ENCODE results near the gene FHIP2A.
A peak's percentile ranks its signal among the peaks of the same experiment; 100 is the strongest.
"Not testable (repeated sequence)": the region's sequence is repeated elsewhere in the genome, so short reads cannot be mapped to it uniquely, and the experiment has no call there.

Gene FHIP2A

DNA sequence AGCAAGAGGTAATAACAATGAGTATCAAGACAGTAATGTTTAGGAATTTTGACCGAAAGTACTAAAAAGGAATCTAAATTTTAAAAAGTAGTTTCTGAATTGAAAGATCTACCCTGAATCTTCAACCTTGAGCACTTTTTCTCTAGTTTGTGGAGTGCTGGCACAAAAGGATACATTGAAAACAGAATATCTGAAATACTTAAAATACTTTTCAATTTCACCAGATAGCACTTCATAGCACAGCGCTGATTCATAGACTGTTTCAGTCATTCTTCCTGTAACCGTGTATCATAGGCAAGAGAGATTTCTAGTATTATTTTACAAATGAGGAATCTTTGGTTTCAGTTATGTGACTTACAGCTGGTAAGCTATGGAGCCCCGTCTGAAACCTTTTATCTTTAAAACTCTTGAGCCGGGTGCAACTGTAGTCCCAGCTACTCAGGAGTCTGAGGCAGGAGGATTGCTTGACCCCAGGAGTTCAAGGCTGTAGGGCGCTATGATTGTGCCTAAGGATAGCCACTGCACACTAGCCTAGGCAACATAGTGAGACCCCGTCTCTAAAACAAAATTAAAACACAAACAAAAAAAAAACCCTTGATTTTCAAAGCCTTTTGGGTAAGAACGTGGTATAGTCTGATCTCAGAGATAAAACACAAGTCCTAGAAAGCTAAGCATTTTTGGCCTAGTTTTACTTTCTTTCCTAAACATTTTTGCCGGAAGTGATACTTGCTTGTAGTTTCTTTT, 35.1 kb downstream of the FHIP2A start:
- DNase-seq (ENCODE audit: low spot score), result peak; percentile 88

DNA sequence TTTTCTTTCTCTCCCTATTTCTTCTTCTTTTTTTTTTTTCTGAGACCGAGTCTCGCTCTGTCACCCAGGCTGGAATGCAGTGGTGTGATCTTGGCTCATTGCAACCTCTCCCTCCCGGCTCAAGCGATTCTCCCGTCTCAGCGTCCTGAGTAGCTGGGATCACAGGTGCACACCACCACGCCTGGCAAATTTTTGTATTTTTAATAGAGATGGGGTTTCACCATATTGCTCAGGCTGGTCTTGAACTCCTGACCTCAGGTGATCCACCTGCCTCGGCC, 35.6 kb downstream of the FHIP2A start:
- DNase-seq (ENCODE audit: low spot score), result not testable (repeated sequence)

- no peak for DNase-seq (ENCODE audit: low spot score)
Measured at GRCh38 chr10:114857922-114858629, 36.5 kb downstream of the FHIP2A start.

DNA sequence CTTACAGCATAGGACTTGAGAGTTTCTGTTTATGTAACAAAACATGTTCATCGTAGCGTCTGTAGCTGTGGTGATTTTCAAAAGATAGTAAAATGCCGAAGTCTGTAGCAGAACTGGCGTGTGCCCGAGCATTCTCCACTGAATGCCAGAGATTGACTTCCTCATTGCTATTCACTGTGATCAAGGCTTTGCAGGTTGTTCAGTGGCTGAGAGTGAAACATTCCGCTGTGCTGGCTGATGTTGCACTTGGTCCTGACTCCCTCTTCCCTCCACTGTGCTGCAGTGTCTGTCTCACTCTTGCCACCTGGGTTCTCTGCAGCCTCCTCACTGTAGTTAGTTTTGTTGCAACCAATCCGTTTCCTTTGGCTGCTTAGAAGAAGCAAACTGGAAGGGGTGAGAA, 37.6 kb downstream of the FHIP2A start:
- peak; percentile 24 for DNase-seq (ENCODE audit: low spot score)

DNA sequence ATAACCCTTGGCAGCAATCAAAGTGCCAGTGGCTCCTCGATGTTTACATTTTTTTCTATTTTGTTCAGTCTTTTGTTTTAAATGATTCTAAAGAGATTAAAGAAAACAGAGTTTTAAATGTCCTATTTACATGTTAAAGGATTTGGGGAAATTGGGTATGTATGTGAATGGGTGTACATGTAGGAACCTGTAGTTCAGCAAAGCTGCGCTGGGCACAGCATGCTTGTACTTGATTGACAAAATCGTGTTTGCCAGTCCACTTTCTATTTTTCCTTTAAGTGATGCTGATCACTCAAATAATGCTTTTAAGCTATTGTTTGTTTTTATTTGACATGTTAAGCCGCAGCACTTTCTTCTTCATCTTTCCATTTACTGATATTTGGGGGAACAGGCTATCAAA, 40.9 kb downstream of the FHIP2A start:
- DNase-seq (ENCODE audit: low spot score), result no peak

DNA sequence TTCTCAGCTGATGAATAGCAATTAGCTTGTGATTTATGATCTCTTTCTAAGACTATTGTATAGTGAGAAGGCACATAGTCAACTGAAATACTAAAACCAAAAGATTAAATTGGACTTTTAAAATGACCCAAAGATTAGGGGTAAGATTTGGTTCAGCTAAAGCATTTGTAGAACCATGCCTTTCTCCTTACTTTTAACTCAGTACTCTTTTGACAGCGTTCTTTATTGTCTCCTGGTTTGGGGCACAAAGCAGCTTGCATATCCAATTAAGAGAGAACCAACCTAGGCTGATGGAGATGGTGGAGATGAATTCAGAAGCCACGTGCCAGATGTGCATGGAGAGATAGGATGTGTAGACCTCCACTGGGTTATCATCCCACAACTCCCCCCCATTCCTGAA, 45.8 kb downstream of the FHIP2A start:
- DNase-seq (ENCODE audit: low spot score), result no peak

DNA sequence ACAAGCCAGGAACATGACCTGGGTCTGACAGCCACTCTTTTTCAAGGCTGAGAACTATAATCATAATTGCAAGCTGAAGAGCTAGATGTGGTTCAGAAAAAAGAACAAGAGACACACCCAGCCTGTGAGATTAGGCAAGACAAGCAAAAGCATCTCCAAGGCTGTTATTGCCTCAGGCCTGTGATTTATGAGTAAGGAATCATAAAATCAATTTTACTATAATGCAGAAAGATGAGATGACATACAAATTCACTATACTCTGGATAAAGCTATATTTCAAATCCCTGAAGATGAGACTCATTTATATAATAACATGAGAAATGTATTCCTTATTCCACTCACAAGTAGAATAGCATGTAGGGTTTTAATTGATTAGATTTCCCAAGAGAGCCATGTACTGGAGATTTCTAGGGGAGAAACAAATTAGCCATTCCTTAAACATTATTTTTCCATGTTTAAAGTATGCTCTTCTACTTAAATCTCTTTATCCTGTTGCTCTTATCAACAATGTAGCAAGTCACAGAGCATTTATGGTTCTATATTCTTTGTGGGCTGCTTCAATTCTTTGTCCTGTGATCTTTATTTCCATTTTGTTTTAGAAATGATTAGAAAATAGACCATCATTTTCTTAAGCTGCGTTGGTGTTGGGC, 47.4 kb downstream of the FHIP2A start:
- DNase-seq (ENCODE audit: low spot score), result no peak

DNA sequence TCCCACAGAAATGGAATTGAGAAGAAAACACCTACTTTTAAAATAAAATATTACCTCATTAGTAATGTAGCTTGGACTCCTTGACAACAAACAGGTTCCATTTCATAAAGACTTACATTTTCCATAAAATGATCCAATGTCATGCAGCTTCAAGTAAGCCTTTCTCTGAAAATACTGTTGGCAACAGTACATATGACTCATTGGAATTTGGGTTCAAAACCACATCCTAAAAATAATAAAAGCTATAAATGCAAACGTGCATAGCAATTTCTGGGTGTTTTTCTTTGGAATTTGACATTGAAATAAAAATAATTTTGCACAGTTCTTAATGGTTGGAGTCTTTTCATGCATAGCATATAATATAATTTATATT, 47.9 kb downstream of the FHIP2A start:
- peak; percentile 21 for DNase-seq (ENCODE audit: low spot score)

- no peak for DNase-seq (ENCODE audit: low spot score)
Measured at GRCh38 chr10:114870486-114870885, 48.9 kb downstream of the FHIP2A start.

GRCh38 chr10:114871379-114871778, 49.8 kb downstream of the FHIP2A start:
- DNase-seq (ENCODE audit: low spot score), result no peak

Measured in kidney tubule cell (primary cell).